Tibial nerve (tissue), 4 donors: ENCODE results near the gene BLID. TPM values are rescaled to one million over a fixed set of nuclear protein-coding genes. Genes with fewer than 3 reads are reported as not detected.
A peak's percentile ranks its signal among the peaks of the same experiment; 100 is the strongest.

Experiments used
- DNase-seq, 2 donors: peaks; one replicate each; pipeline ENCODE4 v3.0.0-alpha.2; 2019; ENCODE audit warnings: low spot score in 2 of 2
- H3K27ac ChIP-seq, 4 donors: fragments of 200-600 bp; sonication (generic) in 3 of 4; one replicate each; pipeline ENCODE4 v1.5.1; 2017 to 2019; ENCODE audit warnings: mild to moderate bottlenecking in 1 of 4
- H3K27me3 ChIP-seq, 2 donors: fragments of 200-600 bp; sonication (generic) in 1 of 2; one replicate each; pipeline versions ENCODE4 v1.5.1 to v1.6.0; 2017 to 2019
- H3K36me3 ChIP-seq, 3 donors: fragments of 200-600 bp; sonication (generic); one replicate each; pipeline ENCODE4 v1.5.1; 2018 to 2019
- H3K4me1 ChIP-seq, 4 donors: fragments of 200-600 bp; sonication (generic) in 3 of 4; one replicate each; pipeline ENCODE4 v1.5.1; 2017 to 2019
- H3K4me3 ChIP-seq, 4 donors: fragments of 200-600 bp; sonication (generic) in 3 of 4; one replicate each; pipeline ENCODE4 v1.5.1; 2017 to 2019; ENCODE audit warnings: mild to moderate bottlenecking in 1 of 4, moderate library complexity in 1 of 4
- H3K9me3 ChIP-seq, 4 donors: fragments of 200-600 bp; sonication (generic) in 3 of 4; one replicate each; pipeline ENCODE4 v1.5.1; 2017 to 2019
- CTCF ChIP-seq, 5 experiments: fragments of 200-600 bp in 3 of 5; fragments of 450-650 bp in 2 of 5; sonication (generic) in 3 of 5; IDR thresholded peaks; one replicate each; pipeline ENCODE4 v1.5.1; 2016 to 2019; ENCODE audit warnings: antibody characterized with exemption in 5 of 5, mild to moderate bottlenecking in 3 of 5, moderate library complexity in 2 of 5
- EP300 ChIP-seq, 2 donors: sonication (generic); formaldehyde crosslinking; IDR thresholded peaks; one replicate each; pipeline ENCODE4 v1.6.1; 2017; ENCODE audit warnings: antibody characterized with exemption in 2 of 2, mild to moderate bottlenecking in 1 of 2
- POLR2A ChIP-seq, 2 donors: fragments of 450-650 bp; IDR thresholded peaks; one replicate each; pipeline ENCODE4 v1.6.1; 2017; ENCODE audit warnings: antibody characterized with exemption in 2 of 2, mild to moderate bottlenecking in 2 of 2, moderate library complexity in 2 of 2
- WGBS, 2 donors: methylation state at CpG; one replicate each; pipeline ENCODE4 v1.1.5; 2018; 5-methylcytosine and 5-hydroxymethylcytosine counted together
- total RNA-seq, 4 donors: library from RNA; depleted of rRNA; stranded (reverse); fragments of >200 nt; gene quantifications; one replicate each; pipeline ENCODE4 v1.1.0, GENCODE V29; 2016

Gene BLID
- total RNA-seq, 4 donors from 2014 or later: 1.7 to 7.0 (median 4.8) TPM

- H3K4me1 ChIP-seq: peaks cover 0 to 22% (median 4%) of the 10 kb centered on the region in 4 donors
- 7 to 11% methylated on average over 1 of the region's 1 CpG for WGBS, 2 donors
- no peak for DNase-seq
- no peaks in the 10 kb centered on the region for H3K27me3 ChIP-seq
- peak overlapping the region in 3 of 4 donors; percentile 0 to 58 (median 22) for H3K27ac ChIP-seq
- TF ChIP-seq EP300 (IDR thresholded peaks at IDR 0.05): no peak
- TF ChIP-seq POLR2A (IDR thresholded peaks at IDR 0.05): no peak
- no peak for TF ChIP-seq CTCF (IDR thresholded peaks at IDR 0.05)
- H3K36me3 ChIP-seq: peaks cover 0 to 17% (median 0%) of the 10 kb centered on the region in 3 donors
- H3K4me3 ChIP-seq: no peak overlapping the region
- H3K9me3 ChIP-seq: no peaks in the 10 kb centered on the region
Measured at GRCh38 chr11:122085264-122085663, 30.8 kb downstream of the BLID start.

GRCh38 chr11:122082205-122082604, 33.8 kb downstream of the BLID start:
- H3K4me3 ChIP-seq: no peak overlapping the region

GRCh38 chr11:122081073-122081472, 34.9 kb downstream of the BLID start:
- Histone ChIP-seq H3K9me3 (no peaks in the 10 kb centered on the region), H3K27ac (no peak overlapping the region), H3K36me3 (no peaks in the 10 kb centered on the region), H3K4me1 (peaks cover 0 to 12% (median 3%) of the 10 kb centered on the region in 4 donors), H3K27me3 (no peaks in the 10 kb centered on the region), H3K4me3 (no peak overlapping the region)
- no peak for TF ChIP-seq EP300 (IDR thresholded peaks at IDR 0.05)
- TF ChIP-seq CTCF (IDR thresholded peaks at IDR 0.05): no peak
- no peak for TF ChIP-seq POLR2A (IDR thresholded peaks at IDR 0.05)
- no peak for DNase-seq

More at GRCh38 chr11:122082205-122082604, 33.8 kb downstream of the BLID start:
- Histone ChIP-seq H3K36me3 (peaks cover 0 to under 1% (median 0%) of the 10 kb centered on the region in 3 donors), H3K27me3 (no peaks in the 10 kb centered on the region), H3K9me3 (no peaks in the 10 kb centered on the region), H3K4me1 (peaks cover 0 to 16% (median 4%) of the 10 kb centered on the region in 4 donors), H3K27ac (no peak overlapping the region)
- WGBS, 2 donors: 88 to 90% methylated on average over 2 of the region's 2 CpGs
- no peak for DNase-seq
- TF ChIP-seq POLR2A (IDR thresholded peaks at IDR 0.05): no peak
- no peak for TF ChIP-seq EP300 (IDR thresholded peaks at IDR 0.05)
- TF ChIP-seq CTCF (IDR thresholded peaks at IDR 0.05): no peak

GRCh38 chr11:122077459-122077858, 38.6 kb downstream of the BLID start:
- 38 to 50% methylated on average over 1 of the region's 1 CpG for WGBS, 2 donors
- no peaks in the 10 kb centered on the region for H3K4me1 ChIP-seq
- H3K4me3 ChIP-seq: no peak overlapping the region
- no peak for TF ChIP-seq CTCF (IDR thresholded peaks at IDR 0.05)
- no peak for TF ChIP-seq POLR2A (IDR thresholded peaks at IDR 0.05)
- no peak for TF ChIP-seq EP300 (IDR thresholded peaks at IDR 0.05)
- H3K9me3 ChIP-seq: no peaks in the 10 kb centered on the region
- H3K27ac ChIP-seq: no peak overlapping the region
- H3K36me3 ChIP-seq: no peaks in the 10 kb centered on the region
- no peaks in the 10 kb centered on the region for H3K27me3 ChIP-seq
- no peak for DNase-seq

- no peaks in the 10 kb centered on the region for H3K9me3 ChIP-seq
- H3K4me3 ChIP-seq: no peak overlapping the region
- 75 to 77% methylated on average over 6 of the region's 6 CpGs for WGBS, 2 donors
- no peaks in the 10 kb centered on the region for H3K36me3 ChIP-seq
- H3K4me1 ChIP-seq: peaks cover 0 to 7% (median 0%) of the 10 kb centered on the region in 4 donors
- TF ChIP-seq CTCF (IDR thresholded peaks at IDR 0.05): no peak
- TF ChIP-seq EP300 (IDR thresholded peaks at IDR 0.05): no peak
- no peak for TF ChIP-seq POLR2A (IDR thresholded peaks at IDR 0.05)
- no peaks in the 10 kb centered on the region for H3K27me3 ChIP-seq
- peak overlapping the region in 1 of 4 donors; percentile 16 for H3K27ac ChIP-seq
- no peak for DNase-seq
Measured at GRCh38 chr11:122076512-122077120, 39.4 kb downstream of the BLID start.
